ENCODE data around the gene MARCHF11. TPM values are rescaled to one million over a fixed set of nuclear protein-coding genes. Genes with fewer than 3 reads are reported as not detected.

MARCHF11 gene
- total and polyA plus RNA-seq, 2 experiments from 2014 or later = 0.17 to 1.5 TPM

- H3K4me3 Mint-ChIP-seq = no peak overlapping the region
- H3K36me3 Mint-ChIP-seq (ENCODE audit: low read depth) = no peaks in the 10 kb centered on the region
- H3K4me1 Mint-ChIP-seq = peaks cover 5% of the 10 kb centered on the region; the same call in 1 of the 3 replicates
- H2AFZ ChIP-seq = no peak overlapping the region
- H3K27ac ChIP-seq (ENCODE audit: low read depth) = no peak overlapping the region
- H3K4me1 ChIP-seq (ENCODE audit: insufficient read depth) = no peaks in the 10 kb centered on the region
- H3K36me3 ChIP-seq (ENCODE audit: insufficient read depth) = no peaks in the 10 kb centered on the region
- no peak overlapping the region for H3K4me3 ChIP-seq
- no peaks in the 10 kb centered on the region for H3K27me3 ChIP-seq (ENCODE audit: insufficient read depth)
- H3F3A ChIP-seq (replicated peaks; ENCODE audit: low read depth) = no peaks in the 10 kb centered on the region
- DNase-seq (ENCODE audit: low spot score) = no peak
- no peak for TF ChIP-seq STAT1 (IDR thresholded peaks at IDR 0.05; ENCODE audit: unreplicated experiment)
- TF ChIP-seq NANOG (IDR thresholded peaks at IDR 0.05; ENCODE audit: borderline replicate concordance) = no peak
- no peak for TF ChIP-seq ZNF462 (CRISPR knock-in tag; IDR thresholded peaks at IDR 0.05)
- no peak for TF ChIP-seq ZNF114 (CRISPR knock-in tag; IDR thresholded peaks at IDR 0.05)
- no peak for TF ChIP-seq CREB1 (CRISPR knock-in tag; IDR thresholded peaks at IDR 0.05; ENCODE audit: low read depth)
- TF ChIP-seq EZH2 (IDR thresholded peaks at IDR 0.05; ENCODE audit: low read depth, unreplicated experiment) = no peak
- no peak for TF ChIP-seq JUNB (IDR thresholded peaks at IDR 0.05; ENCODE audit: unreplicated experiment)
- no peak for TF ChIP-seq REST (IDR thresholded peaks at IDR 0.05; ENCODE audit: unreplicated experiment)
- no peak for TF ChIP-seq EZH2phosphoT487 (IDR thresholded peaks at IDR 0.05; ENCODE audit: unreplicated experiment)
- no peak for TF ChIP-seq ZNF331 (CRISPR knock-in tag; IDR thresholded peaks at IDR 0.05; ENCODE audit: low read depth)
- TF ChIP-seq CTCF (conservative IDR thresholded peaks at IDR 0.05; ENCODE audit: low read depth in 2 of 2) = no peak
- H3K79me2 ChIP-seq (replicated peaks; ENCODE audit: insufficient read depth) = no peaks in the 10 kb centered on the region
- peaks cover 7% of the 10 kb centered on the region for H3K27me3 Mint-ChIP-seq (ENCODE audit: insufficient read depth, low read depth, poor library complexity)
- H3K9me2 ChIP-seq (ENCODE audit: insufficient read depth) = no peaks in the 10 kb centered on the region
- H3K4me2 ChIP-seq = no peak overlapping the region
- ATAC-seq = no peak
- H3K9me3 Mint-ChIP-seq = no peaks in the 10 kb centered on the region
- H3K27ac Mint-ChIP-seq = no peak overlapping the region
- H4K20me1 ChIP-seq (replicated peaks; ENCODE audit: insufficient read depth) = no peaks in the 10 kb centered on the region
Observed at GRCh38 chr5:16065831-16066230, 113.8 kb downstream of the MARCHF11 start.

All from GM23338 (cell line).